ENCODE measurements around the gene BCL2L15.

DNA sequence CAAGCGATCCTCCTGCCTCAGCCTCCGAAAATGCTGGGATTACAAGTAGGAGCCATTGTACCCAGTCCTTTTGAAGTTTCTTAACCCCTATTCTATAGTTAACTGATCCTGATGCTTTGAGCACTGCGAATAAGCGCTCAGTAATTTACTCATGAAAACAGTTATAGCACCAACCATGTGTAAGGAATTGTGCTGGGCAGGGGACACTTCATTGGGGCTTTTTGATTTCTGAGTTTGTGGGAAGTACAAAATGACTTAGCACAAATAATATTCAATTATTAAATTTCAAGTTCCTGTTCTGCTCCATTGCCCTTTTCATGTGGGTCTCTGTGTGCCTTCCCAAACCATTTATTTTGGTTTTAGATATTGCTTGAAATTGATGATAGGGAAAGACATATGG, 35.6 kb upstream of the BCL2L15 start:
- TF ChIP-seq GATA2 (IDR thresholded peaks at IDR 0.05; ENCODE audit: low read depth, low read length) (no peak), GATA3 (IDR thresholded peaks at IDR 0.05; ENCODE audit: low read depth, low read length) (no peak)
